ENCODE data around the gene CCNG2. TPM values are rescaled to one million over a fixed set of nuclear protein-coding genes. Genes with fewer than 3 reads are reported as not detected.

The CCNG2 gene
- total RNA-seq, 1 experiment from 2014 or later: 34.1 TPM

GRCh38 chr4:77194366-77194765, 37.4 kb downstream of the CCNG2 start:
- no TSS peak for BruUV-seq (replicated peaks)
- POLR2A ChIA-PET: no interaction called here
- H3K9me3 ChIP-seq (ENCODE audit: control insufficient read depth in 1 of 2, insufficient read depth in 1 of 2, low read depth in 1 of 2, low read length in 2 of 2): no peaks in the 10 kb centered on the region
- intact Hi-C loops (cut with micrococcal nuclease): no loop called here
- TF ChIP-seq CEBPB (IDR thresholded peaks at IDR 0.05; ENCODE audit: low read depth): no peak
- TF ChIP-seq SP1 (IDR thresholded peaks at IDR 0.05; ENCODE audit: low read depth): no peak
- TF ChIP-seq REST (IDR thresholded peaks at IDR 0.05; ENCODE audit: low read depth): no peak
- TF ChIP-seq SRF (IDR thresholded peaks at IDR 0.05; ENCODE audit: low read depth): no peak
- TF ChIP-seq RAD21 (IDR thresholded peaks at IDR 0.05; ENCODE audit: low read depth): no peak
- no peak for TF ChIP-seq FOSL1 (IDR thresholded peaks at IDR 0.05; ENCODE audit: low read depth)
- no peak for TF ChIP-seq ZNF274 (IDR thresholded peaks at IDR 0.05; ENCODE audit: low read depth, low read length)
- TF ChIP-seq ATF3 (IDR thresholded peaks at IDR 0.05): no peak
- TF ChIP-seq EZH2phosphoT487 (IDR thresholded peaks at IDR 0.05; ENCODE audit: borderline replicate concordance): no peak
- TF ChIP-seq ZBTB33 (IDR thresholded peaks at IDR 0.05; ENCODE audit: extremely low read depth, insufficient replicate concordance, low read length): no peak
- TF ChIP-seq JUND (IDR thresholded peaks at IDR 0.05): no peak
- no peak for TF ChIP-seq ZFX (IDR thresholded peaks at IDR 0.05)
- no peak for TF ChIP-seq POLR2A (IDR thresholded peaks at IDR 0.05; ENCODE audit: borderline replicate concordance, extremely low read depth, insufficient read depth, insufficient read length)
- ATAC-seq (no peak), DNase-seq (ENCODE audit: low read depth, low spot score) (no peak)
- no peak overlapping the region for H2AFZ ChIP-seq (ENCODE audit: low read depth, low read length, poor library complexity, severe bottlenecking)
- H3K4me2 ChIP-seq (ENCODE audit: low read length): no peak overlapping the region
- CTCF ChIA-PET: interaction anchor here (2.2 kb wide), 1 partner anchor 9 kb away, joined by 8 read pairs; no protein-coding TSS in a partner anchor
- H3K4me1 ChIP-seq (ENCODE audit: control insufficient read depth in 1 of 2, insufficient read depth in 2 of 2, low read length in 2 of 2): peaks cover 7 to 9% of the 10 kb centered on the region in 2 experiments
- H3K9ac ChIP-seq (ENCODE audit: low read length): no peak overlapping the region
- H4K20me1 ChIP-seq (ENCODE audit: insufficient read depth): no peaks in the 10 kb centered on the region
- H3K27ac ChIP-seq (ENCODE audit: low read depth, low read length): no peak overlapping the region
- H3K79me2 ChIP-seq (ENCODE audit: insufficient read depth, low read length): no peaks in the 10 kb centered on the region
- H3K36me3 ChIP-seq (ENCODE audit: control insufficient read depth in 1 of 2, insufficient read depth in 2 of 2, low read length in 2 of 2): no peaks in the 10 kb centered on the region
- no peaks in the 10 kb centered on the region for H3K27me3 ChIP-seq (ENCODE audit: insufficient read depth, low read length)
- RAD21 ChIA-PET (ENCODE audit: low non-redundant PET in 1 of 2, low total read pairs in 2 of 2, uncharacterized antibody in 2 of 2, unreplicated experiment in 2 of 2): no interaction called here
- no peaks in the 10 kb centered on the region for H3K9me2 ChIP-seq (ENCODE audit: insufficient read depth)
- no peak overlapping the region for H3K4me3 ChIP-seq (replicated peaks in 1 of 2; ENCODE audit: low read depth in 1 of 2, low read length in 2 of 2)
